HEK293 (cell line): Measurements from ENCODE around the gene INPP5B.

Experiments used
- CTCF ChIA-PET: fragments of 350-600 bp; formaldehyde crosslinking; extraction: SDS; loops from one replicate; lab custom pipeline; 2021; ENCODE audit warnings: antibody characterized with exemption; lab: Yijun Ruan, JAX
- POLR2A ChIA-PET: fragments of 300-600 bp; formaldehyde crosslinking; extraction: SDS; loops from one replicate; lab custom pipeline; 2020; ENCODE audit warnings: antibody characterized with exemption, inconsistent platforms; lab: Yijun Ruan, JAX
- H3K27ac ChIP-seq: fragments of 200-500 bp; sonication (Bioruptor generic); 2 replicates; pipeline ENCODE4 v1.5.1; 2014; ENCODE audit warnings: low read depth, low read length, control low read depth, inconsistent platforms; ENCODE audit errors: extremely low read depth
- H3K36me3 ChIP-seq, 2 experiments: fragments of 200-500 bp in 1 of 2; sonication (Bioruptor generic) in 1 of 2; 1 replicate in 1 of 2; 2 replicates in 1 of 2; pipeline ENCODE4 v1.5.1; 2014 to 2017; ENCODE audit warnings: inconsistent platforms in 2 of 2, low read length in 2 of 2; ENCODE audit not compliant: control insufficient read depth in 2 of 2, insufficient read depth in 1 of 2
- H3K4me1 ChIP-seq: fragments of 200-500 bp; sonication (Bioruptor generic); 2 replicates; pipeline ENCODE4 v1.5.1; 2014; ENCODE audit warnings: mild to moderate bottlenecking, low read length, inconsistent platforms; ENCODE audit not compliant: control insufficient read depth, insufficient read depth
- H3K4me3 ChIP-seq: 2 replicates; pipeline ENCODE4 v1.5.1; 2011; ENCODE audit warnings: low read depth, mild to moderate bottlenecking, control low read depth, low read length, moderate library complexity
- H3K9me3 ChIP-seq: fragments of 200-500 bp; sonication (Bioruptor generic); 2 replicates; pipeline ENCODE4 v1.5.1; 2014; ENCODE audit warnings: low read depth, low read length, inconsistent platforms; ENCODE audit not compliant: control insufficient read depth, insufficient read depth
- HOXA7 ChIP-seq: sonication (generic); formaldehyde crosslinking; IDR thresholded peaks from 2 replicates; pipeline ENCODE4 v1.8.1; 2022; ENCODE audit warnings: missing genetic modification reagents, borderline replicate concordance
- MEIS1 ChIP-seq: sonication (generic); formaldehyde crosslinking; IDR thresholded peaks from 2 replicates; pipeline ENCODE4 v1.8.1; 2022; ENCODE audit warnings: missing genetic modification reagents, mild to moderate bottlenecking, borderline replicate concordance
- REST ChIP-seq: fragments of 450-650 bp; formaldehyde crosslinking; IDR thresholded peaks from 2 replicates; pipeline ENCODE4 v1.5.1; 2016; ENCODE audit warnings: missing biosample characterization, missing genetic modification characterization
- SP2 ChIP-seq: fragments of 450-650 bp; formaldehyde crosslinking; IDR thresholded peaks from 2 replicates; pipeline ENCODE4 v1.5.1; 2016; ENCODE audit warnings: missing biosample characterization, missing genetic modification characterization
- SP7 ChIP-seq: fragments of 450-650 bp; formaldehyde crosslinking; IDR thresholded peaks from 2 replicates; pipeline ENCODE4 v1.5.1; 2016; ENCODE audit warnings: missing biosample characterization, missing genetic modification characterization
- TRIM28 ChIP-seq: IDR thresholded peaks from 2 replicates; pipeline ENCODE4 v1.6.1; 2011; ENCODE audit warnings: low read length, control low read depth, borderline replicate concordance
- YY1 ChIP-seq: fragments of 450-650 bp; formaldehyde crosslinking; IDR thresholded peaks from 2 replicates; pipeline ENCODE4 v1.5.1; 2018; ENCODE audit warnings: missing biosample characterization, missing genetic modification characterization
- ZBTB8A ChIP-seq: fragments of 450-650 bp; formaldehyde crosslinking; IDR thresholded peaks from 2 replicates; pipeline ENCODE4 v1.5.1; 2016; ENCODE audit warnings: missing biosample characterization, missing genetic modification characterization
- ZFHX2 ChIP-seq: fragments of 450-650 bp; formaldehyde crosslinking; conservative IDR thresholded peaks from 2 replicates; pipeline ENCODE4 v1.5.1; 2016; ENCODE audit warnings: missing biosample characterization, missing genetic modification characterization
- ZIC2 ChIP-seq: fragments of 450-650 bp; formaldehyde crosslinking; IDR thresholded peaks from 2 replicates; pipeline ENCODE4 v1.5.1; 2016; ENCODE audit warnings: missing biosample characterization, missing genetic modification characterization
- ZNF169 ChIP-seq: fragments of 450-650 bp; formaldehyde crosslinking; IDR thresholded peaks from 2 replicates; pipeline ENCODE4 v1.5.1; 2016; ENCODE audit warnings: missing biosample characterization, missing genetic modification characterization
- ZNF274 ChIP-seq, 2 experiments: fragments of 200-500 bp in 1 of 2; fragments of 450-650 bp in 1 of 2; sonication (Bioruptor generic) in 1 of 2; formaldehyde crosslinking in 1 of 2; IDR thresholded peaks; 2 replicates each; pipeline versions ENCODE4 v1.5.1 to v1.6.1; 2014 to 2016; ENCODE audit warnings: borderline replicate concordance in 1 of 2, inconsistent platforms in 1 of 2, low read length in 1 of 2, missing biosample characterization in 1 of 2, missing genetic modification characterization in 1 of 2
- ZNF280D ChIP-seq: fragments of 450-650 bp; formaldehyde crosslinking; IDR thresholded peaks from 2 replicates; pipeline ENCODE4 v1.5.1; 2016; ENCODE audit warnings: missing biosample characterization, missing genetic modification characterization
- ZNF626 ChIP-seq: fragments of 450-650 bp; sonication (Bioruptor Pico); formaldehyde crosslinking; IDR thresholded peaks from 2 replicates; pipeline ENCODE4 v1.5.1; 2018; ENCODE audit warnings: missing biosample characterization, missing genetic modification characterization, inconsistent platforms
- ZNF704 ChIP-seq: fragments of 450-650 bp; formaldehyde crosslinking; IDR thresholded peaks from 2 replicates; pipeline ENCODE4 v1.5.1; 2016; ENCODE audit warnings: missing biosample characterization, missing genetic modification characterization
- TF ChIP-seq, protein P1 (sequence below): fragments of 450-650 bp; formaldehyde crosslinking; IDR thresholded peaks from 2 replicates; pipeline ENCODE4 v1.5.1; 2016; ENCODE audit warnings: missing biosample characterization, missing genetic modification characterization
- TF ChIP-seq, protein P2 (sequence below): fragments of 450-650 bp; IDR thresholded peaks from 2 replicates; pipeline ENCODE4 v1.5.1; 2018; ENCODE audit warnings: missing biosample characterization, mild to moderate bottlenecking, missing genetic modification characterization
- TF ChIP-seq, protein P3 (sequence below): fragments of 450-650 bp; formaldehyde crosslinking; IDR thresholded peaks from 2 replicates; pipeline ENCODE4 v1.5.0; 2017; ENCODE audit warnings: missing biosample characterization, missing genetic modification characterization, borderline replicate concordance

Gene INPP5B

DNA sequence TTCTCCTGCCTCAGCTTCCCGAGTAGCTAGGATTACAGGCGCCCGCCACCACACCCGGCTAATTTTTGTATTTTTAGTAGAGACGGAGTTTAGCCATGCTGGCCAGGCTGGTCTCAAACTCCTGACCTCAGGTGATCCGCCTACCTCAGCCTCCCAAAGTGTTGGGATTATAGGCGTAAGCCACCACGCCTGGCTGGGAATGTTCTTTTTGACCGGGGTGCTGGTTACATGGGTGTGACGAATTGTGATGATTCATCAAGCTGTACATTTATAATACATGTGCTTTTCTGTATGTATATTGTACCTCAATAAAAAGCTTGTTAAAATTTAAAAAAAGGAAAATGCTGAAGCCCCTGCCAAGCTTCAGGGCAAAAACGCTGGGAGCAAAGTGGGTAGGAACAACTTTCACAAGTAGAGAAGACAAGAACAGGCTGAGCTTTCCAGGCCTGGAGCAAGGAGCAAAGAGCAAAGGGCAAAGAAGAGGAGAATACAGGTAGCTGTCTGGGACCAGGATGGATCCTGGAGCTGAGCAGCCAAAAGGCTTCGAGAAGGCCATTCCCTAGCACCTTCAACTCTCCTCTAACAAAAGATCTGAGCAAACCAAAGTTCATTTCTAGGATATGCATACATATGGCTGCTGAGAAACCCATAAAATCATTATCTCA, 118.3 kb downstream of the INPP5B start:
- peaks cover 37 to 80% of the 10 kb centered on the region in 2 experiments for H3K36me3 ChIP-seq
- TF ChIP-seq HOXA7 (CRISPR knock-in tag) (no peak), ZBTB8A (tag by site-specific recombination) (no peak), TRIM28 (no peak), ZNF169 (tag by site-specific recombination) (no peak), ZFHX2 (tag by site-specific recombination) (no peak), ZNF274 (IDR thresholded peaks at IDR 0.05; ENCODE audit: low read length) (no peak), ZNF274 (tag by site-specific recombination; IDR thresholded peaks at IDR 0.05; ENCODE audit: borderline replicate concordance) (no peak), SP7 (no peak), MEIS1 (CRISPR knock-in tag) (no peak), ZNF280D (tag by site-specific recombination) (no peak), YY1 (no peak), SP2 (no peak), ZNF704 (tag by site-specific recombination) (no peak), REST (tag by site-specific recombination) (no peak), ZIC2 (tag by site-specific recombination) (no peak), ZNF626 (no peak)
- TF ChIP-seq, protein P1, sequence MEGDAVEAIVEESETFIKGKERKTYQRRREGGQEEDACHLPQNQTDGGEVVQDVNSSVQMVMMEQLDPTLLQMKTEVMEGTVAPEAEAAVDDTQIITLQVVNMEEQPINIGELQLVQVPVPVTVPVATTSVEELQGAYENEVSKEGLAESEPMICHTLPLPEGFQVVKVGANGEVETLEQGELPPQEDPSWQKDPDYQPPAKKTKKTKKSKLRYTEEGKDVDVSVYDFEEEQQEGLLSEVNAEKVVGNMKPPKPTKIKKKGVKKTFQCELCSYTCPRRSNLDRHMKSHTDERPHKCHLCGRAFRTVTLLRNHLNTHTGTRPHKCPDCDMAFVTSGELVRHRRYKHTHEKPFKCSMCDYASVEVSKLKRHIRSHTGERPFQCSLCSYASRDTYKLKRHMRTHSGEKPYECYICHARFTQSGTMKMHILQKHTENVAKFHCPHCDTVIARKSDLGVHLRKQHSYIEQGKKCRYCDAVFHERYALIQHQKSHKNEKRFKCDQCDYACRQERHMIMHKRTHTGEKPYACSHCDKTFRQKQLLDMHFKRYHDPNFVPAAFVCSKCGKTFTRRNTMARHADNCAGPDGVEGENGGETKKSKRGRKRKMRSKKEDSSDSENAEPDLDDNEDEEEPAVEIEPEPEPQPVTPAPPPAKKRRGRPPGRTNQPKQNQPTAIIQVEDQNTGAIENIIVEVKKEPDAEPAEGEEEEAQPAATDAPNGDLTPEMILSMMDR (tag by site-specific recombination): no peak
- TF ChIP-seq, protein P2, sequence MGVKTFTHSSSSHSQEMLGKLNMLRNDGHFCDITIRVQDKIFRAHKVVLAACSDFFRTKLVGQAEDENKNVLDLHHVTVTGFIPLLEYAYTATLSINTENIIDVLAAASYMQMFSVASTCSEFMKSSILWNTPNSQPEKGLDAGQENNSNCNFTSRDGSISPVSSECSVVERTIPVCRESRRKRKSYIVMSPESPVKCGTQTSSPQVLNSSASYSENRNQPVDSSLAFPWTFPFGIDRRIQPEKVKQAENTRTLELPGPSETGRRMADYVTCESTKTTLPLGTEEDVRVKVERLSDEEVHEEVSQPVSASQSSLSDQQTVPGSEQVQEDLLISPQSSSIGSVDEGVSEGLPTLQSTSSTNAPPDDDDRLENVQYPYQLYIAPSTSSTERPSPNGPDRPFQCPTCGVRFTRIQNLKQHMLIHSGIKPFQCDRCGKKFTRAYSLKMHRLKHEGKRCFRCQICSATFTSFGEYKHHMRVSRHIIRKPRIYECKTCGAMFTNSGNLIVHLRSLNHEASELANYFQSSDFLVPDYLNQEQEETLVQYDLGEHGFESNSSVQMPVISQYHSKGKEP (tag by site-specific recombination): no peak
- TF ChIP-seq, protein P3, sequence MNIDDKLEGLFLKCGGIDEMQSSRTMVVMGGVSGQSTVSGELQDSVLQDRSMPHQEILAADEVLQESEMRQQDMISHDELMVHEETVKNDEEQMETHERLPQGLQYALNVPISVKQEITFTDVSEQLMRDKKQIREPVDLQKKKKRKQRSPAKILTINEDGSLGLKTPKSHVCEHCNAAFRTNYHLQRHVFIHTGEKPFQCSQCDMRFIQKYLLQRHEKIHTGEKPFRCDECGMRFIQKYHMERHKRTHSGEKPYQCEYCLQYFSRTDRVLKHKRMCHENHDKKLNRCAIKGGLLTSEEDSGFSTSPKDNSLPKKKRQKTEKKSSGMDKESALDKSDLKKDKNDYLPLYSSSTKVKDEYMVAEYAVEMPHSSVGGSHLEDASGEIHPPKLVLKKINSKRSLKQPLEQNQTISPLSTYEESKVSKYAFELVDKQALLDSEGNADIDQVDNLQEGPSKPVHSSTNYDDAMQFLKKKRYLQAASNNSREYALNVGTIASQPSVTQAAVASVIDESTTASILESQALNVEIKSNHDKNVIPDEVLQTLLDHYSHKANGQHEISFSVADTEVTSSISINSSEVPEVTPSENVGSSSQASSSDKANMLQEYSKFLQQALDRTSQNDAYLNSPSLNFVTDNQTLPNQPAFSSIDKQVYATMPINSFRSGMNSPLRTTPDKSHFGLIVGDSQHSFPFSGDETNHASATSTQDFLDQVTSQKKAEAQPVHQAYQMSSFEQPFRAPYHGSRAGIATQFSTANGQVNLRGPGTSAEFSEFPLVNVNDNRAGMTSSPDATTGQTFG (tag by site-specific recombination): no peak
- no peak overlapping the region for H3K4me3 ChIP-seq
- CTCF ChIA-PET: interaction anchor here (0.7 to 1.2 kb wide), 2 partner anchors 34 to 233 kb away, joined by 3 read pairs; partner anchors contain the start of gene GNL2
- POLR2A ChIA-PET: no interaction called here
- H3K9me3 ChIP-seq: no peaks in the 10 kb centered on the region
- no peak overlapping the region for H3K27ac ChIP-seq
- H3K4me1 ChIP-seq: no peaks in the 10 kb centered on the region
